HG02571 (cell line): ENCODE data around the gene ZNF69.
"Not testable (repeated sequence)": the region's sequence is repeated elsewhere in the genome, so short reads cannot be mapped to it uniquely, and the experiment has no call there.

Experiments
- ATAC-seq: cut with Tn5 transposase; IDR thresholded peaks from one replicate; pipeline ENCODE4 v1.9.1; 2021; ENCODE audit warnings: mild to moderate bottlenecking, moderate library complexity; ENCODE audit not compliant: unreplicated experiment

Gene ZNF69

GRCh38 chr19:11887611-11888531 lies at the start of gene ZNF69:
ZNF69 (plus strand) TSS chr19:11887782; CDS start chr19:11887924, 142 bp downstream.
- ATAC-seq, result peak; percentile 54

- no peak for ATAC-seq
These were observed 43.9 kb upstream of the ZNF69 start for GRCh38 chr19:11843722-11844121.

- not testable (repeated sequence) for ATAC-seq
These were observed 40.0 kb upstream of the ZNF69 start for GRCh38 chr19:11847615-11848014.

DNA sequence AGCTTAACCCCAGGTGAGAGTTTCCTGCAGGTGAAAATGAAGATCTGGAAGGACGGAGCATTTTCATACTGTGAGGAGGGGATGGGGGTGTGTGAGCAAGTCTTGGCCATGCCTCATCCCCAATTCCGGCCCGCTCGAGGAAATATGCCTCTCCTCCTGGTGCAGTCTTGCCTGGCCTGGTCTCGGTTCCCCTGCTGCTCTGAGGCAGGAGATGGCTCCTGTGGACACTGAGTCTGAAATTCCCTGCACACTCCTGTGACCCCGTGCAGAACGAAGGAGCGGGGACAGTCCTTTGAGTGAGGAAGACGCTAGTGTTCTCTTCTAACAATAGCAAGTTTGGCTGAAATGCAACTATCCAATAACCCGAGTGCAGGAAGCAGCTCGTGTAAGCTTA lies 39.4 kb upstream of the ZNF69 start:
- no peak for ATAC-seq

DNA sequence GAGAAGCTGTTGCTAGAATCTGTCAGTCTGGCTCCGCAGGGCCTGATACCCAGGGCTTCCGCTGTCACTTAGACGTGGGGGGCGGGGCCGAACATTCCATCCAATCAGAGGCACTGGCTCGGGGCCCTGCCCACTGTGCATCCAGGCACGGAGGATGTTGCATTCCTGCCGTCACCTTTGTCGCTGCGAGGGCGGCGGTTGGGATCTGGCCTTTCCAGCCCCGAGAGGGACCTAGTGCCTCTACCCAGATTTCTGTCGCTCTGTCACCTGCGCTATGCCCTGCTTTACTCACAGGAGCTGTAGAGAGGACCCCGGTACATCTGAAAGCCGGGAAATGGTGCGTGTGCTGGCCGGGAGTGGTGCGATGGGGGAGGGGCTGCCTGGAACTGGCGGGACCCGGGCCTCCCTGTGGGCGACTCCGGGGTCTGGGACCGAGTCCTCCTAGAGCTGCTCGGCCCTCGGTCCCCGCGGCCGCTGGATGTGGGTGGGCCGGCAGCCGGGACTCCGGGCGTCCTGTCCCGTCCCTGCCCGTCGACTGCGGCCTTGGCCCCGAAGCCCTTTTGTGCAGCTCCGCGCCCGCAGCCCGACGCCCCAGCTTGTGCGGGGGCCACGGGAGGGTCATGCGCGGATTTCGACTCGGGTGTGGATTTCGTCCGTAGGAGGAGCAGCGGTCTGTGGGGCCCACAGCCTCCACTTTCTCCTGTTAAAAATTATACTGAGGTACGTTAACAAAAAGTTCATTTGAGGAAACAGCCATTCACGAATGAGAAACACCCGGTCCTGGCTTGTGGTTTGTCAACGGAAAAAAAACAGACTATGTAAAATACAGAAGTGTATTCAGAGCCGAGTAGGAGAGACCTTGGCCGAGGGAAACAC lies 38.8 kb upstream of the ZNF69 start, which contains the start of gene ZNF439:
Gene ZNF439, plus strand, starts transcription at position 133 of the 876 bp plus-strand sequence. Its CDS starts 142 bp downstream, at position 275.
- ATAC-seq, result peak; percentile 91

DNA sequence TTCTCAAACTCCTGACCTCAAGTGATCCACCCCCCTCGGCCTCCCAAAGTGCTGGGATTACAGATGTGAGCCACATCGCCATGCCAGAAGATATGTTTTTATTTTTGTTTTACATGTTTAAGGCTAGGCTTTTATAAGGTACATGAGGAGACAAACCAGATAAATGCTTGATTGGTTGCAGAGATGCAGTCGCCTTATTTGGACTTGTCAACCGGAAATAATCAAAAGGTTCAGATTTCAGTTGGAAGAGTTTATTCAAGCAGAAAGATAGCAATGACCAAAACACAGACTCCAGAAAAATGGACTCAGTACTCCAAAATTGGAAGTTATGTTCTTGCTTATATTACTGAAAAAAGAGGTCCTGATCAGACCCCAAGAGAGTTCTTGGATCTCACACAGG lies 37.3 kb upstream of the ZNF69 start:
- not testable (repeated sequence) for ATAC-seq

GRCh38 chr19:11853358-11853757 lies 34.2 kb upstream of the ZNF69 start:
- no peak for ATAC-seq

DNA sequence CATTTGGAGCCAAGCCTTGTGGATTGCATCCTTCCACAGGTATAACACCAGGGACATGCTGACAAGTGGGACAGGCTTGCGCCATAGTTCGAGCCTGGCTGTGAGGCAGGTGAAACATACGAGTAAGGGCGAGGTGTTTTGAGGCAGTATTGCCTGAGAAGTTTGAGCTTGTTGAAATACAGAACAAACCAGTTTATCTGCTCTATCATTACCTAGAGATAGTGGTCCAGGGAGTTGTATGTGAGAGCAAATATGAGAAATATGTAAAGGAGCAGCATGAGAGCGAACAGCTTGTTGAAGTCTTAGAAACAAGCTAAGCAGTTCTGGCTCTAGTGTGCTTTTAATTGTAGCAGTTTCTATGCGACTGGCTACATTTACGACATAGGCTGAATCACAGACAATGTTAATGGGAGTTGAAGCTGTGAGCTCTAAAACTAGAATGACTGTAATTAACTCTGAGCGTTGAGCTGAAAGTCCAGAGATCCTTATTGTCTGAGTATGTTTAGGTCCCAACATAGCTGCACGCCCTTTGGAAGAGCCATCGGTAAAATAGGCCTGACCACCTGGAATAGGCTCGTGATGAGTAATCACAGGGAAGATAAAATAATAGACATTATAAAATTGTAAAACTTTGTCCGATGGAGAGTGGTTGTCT lies 30.9 kb upstream of the ZNF69 start:
- ATAC-seq, result no peak

GRCh38 chr19:11860721-11861120 lies 26.9 kb upstream of the ZNF69 start:
- no peak for ATAC-seq

GRCh38 chr19:11861301-11861700 lies 26.3 kb upstream of the ZNF69 start:
- ATAC-seq, result no peak

GRCh38 chr19:11867766-11868165 lies 19.8 kb upstream of the ZNF69 start:
- not testable (repeated sequence) for ATAC-seq

DNA sequence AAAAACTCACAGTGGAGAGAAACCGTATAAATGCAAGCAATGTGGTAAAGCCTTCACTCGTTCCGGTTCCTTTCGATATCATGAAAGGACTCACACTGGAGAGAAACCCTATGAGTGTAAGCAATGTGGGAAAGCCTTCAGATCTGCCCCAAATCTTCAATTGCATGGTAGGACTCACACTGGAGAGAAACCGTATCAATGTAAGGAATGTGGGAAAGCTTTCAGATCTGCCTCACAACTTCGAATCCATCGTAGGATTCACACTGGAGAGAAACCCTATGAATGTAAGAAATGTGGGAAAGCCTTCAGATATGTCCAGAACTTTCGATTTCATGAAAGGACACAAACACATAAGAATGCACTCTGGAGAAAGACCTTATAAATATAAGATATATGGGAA lies 19.4 kb upstream of the ZNF69 start:
- no peak for ATAC-seq

DNA sequence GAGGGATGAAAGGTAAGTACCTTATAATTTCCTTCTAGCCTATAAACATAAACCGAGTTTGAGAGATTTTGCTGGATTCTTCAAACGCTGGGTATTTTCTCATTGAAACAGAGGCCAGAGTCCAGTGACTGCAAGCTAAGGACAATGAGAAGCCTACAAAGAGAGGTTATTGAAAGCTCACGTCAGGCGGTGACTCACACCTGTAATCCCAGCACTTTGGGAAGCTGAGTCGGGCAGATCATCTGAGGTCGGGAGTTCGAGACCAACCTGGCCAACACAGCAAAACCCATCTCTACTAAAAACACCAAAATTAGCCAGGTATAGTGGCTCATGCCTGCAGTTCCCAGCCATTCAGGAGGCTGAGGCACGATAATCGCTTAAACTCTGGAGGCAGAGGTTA lies 15.0 kb upstream of the ZNF69 start:
- no peak for ATAC-seq

GRCh38 chr19:11873762-11874161 lies 13.8 kb upstream of the ZNF69 start:
- no peak for ATAC-seq

DNA sequence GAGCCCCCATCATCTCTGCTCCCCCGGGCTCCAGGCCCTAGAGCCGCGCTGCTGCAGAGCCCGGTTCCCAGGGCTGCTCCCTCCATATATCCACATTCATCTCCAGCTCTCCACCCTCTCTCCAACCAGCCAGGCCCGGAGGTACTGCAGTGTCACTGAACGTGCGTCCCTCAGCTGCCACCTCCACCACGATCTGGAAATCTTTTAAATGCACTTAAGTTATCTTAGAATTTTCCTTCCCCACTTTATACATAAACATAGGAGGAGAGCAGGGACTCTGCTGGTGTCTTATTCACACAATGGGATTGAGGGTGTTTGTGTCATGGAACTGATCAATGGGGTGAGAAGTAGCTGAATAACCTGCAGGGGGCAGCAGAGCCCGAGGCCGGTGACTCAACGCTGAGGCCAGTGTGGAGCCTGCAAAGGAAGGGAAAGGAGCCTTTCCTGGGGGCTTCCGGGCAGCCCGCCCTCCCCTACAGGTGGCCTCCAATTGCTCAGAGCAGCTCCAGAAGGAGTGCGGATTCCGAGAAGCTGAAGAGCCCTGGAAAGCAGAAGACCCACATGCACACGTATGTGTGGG lies 7.8 kb upstream of the ZNF69 start:
- ATAC-seq, result not testable (repeated sequence)

- no peak for ATAC-seq
These were observed 7.0 kb upstream of the ZNF69 start for GRCh38 chr19:11880598-11880997.

GRCh38 chr19:11881151-11881800 lies 6.3 kb upstream of the ZNF69 start:
- ATAC-seq, result no peak

DNA sequence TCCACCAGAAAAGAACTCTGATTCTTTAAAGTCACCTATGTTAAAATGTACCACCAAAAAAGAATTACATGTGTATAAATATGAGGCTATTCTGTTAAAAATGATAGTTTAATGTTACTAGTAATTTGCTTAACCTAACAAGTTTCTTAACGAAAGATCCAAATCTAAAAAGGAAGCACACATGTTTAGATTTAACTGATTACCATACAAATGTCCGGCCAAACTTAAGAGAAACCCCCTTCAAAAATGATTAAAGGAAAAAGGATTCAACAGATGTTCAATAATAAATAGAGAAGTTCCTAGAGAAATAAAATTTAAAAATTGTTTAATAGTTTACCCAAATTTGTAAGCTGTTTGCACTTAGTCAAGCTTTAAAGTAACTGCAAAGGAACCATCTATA lies 5.0 kb upstream of the ZNF69 start:
- no peak for ATAC-seq

DNA sequence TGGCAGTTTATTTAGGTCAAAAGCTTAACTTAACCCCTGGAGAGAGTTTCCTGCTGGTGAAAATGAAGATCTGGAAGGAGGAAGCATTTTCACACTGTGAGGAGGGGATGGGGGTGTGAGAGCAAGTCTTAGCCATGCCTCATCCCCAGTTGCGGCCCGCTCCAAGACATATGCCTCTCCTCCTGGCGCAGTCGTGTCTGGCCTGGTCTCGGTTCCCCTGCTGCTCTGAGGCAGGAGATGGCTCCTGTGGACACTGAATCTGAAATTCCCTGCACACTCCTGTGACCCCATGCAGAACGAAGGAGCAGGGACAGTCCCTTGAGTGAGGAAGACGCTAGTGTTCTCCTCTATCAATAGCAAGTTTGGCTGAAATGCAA lies 360 bp upstream of the ZNF69 start:
- no peak for ATAC-seq

GRCh38 chr19:11889901-11890300 lies 2.3 kb downstream of the ZNF69 start:
- ATAC-seq, result not testable (repeated sequence)
